ENCODE results near the gene TRAF5.

GRCh38 chr1:211331011-211331709 is 4.5 kb downstream of the TRAF5 start:
- TF ChIP-seq CTCF (IDR thresholded peaks at IDR 0.05) = no peak
- no peak for TF ChIP-seq POLR2AphosphoS5 (IDR thresholded peaks at IDR 0.05)
- TF ChIP-seq POLR2A (IDR thresholded peaks at IDR 0.05) = no peak
